Stimulated activated CD4-positive, alpha-beta T cell treated with anti-CD3 and anti-CD28 coated beads, Interleukin-12 subunit alpha, Interleukin-12 subunit beta, amount 100 ng/mL, for 48 hours (primary cell): ENCODE results near the gene TBL2.
"Not testable (repeated sequence)": the region's sequence is repeated elsewhere in the genome, so short reads cannot be mapped to it uniquely, and the experiment has no call there.

Experiments used
- DNase-seq, 3 donors: peaks; one replicate each; pipeline ENCODE4 v3.0.0-alpha.2; 2020; ENCODE audit warnings: low read depth in 2 of 3, low spot score in 1 of 3

The TBL2 gene

DNA sequence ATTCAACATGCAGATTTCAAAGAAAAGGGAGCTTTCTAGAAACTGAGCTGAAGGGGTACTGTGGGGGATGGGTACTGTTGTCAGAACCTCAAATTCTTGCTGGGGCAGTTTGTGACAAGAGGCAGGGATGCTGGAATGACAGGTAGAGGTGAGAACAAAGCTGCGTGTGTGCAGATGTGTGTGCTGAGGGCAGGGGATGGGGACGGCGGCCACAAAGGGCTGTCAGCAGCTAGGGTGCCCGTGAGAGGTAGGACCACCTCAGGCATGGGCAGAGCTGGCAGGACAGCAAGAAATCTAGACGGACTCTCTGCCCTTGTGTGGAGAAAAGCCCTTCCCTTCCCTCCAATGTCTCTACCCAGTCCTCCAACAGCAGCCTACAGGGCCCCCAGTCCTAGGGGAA lies 41.9 kb downstream of the TBL2 start:
- no peak for DNase-seq

DNA sequence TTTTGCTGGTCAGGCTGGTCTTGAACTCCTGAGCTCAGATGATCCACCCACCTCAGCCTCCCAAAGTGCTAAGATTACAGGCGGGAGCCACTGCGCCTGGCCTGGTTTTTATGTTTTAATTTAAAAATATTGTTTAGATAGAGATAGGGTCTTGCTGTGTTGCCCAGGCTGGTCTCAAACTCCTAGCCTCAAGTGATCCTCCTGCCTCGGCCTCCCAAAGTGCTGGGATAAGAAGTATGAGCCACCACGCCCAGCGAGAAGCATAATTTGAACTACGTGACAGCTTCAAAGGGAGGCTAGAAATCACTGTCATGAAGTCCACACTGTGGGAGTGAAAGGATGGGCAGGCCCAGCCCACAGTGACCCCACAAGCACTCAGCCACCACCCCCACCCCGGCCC lies 42.5 kb downstream of the TBL2 start:
- not testable (repeated sequence) for DNase-seq

DNA sequence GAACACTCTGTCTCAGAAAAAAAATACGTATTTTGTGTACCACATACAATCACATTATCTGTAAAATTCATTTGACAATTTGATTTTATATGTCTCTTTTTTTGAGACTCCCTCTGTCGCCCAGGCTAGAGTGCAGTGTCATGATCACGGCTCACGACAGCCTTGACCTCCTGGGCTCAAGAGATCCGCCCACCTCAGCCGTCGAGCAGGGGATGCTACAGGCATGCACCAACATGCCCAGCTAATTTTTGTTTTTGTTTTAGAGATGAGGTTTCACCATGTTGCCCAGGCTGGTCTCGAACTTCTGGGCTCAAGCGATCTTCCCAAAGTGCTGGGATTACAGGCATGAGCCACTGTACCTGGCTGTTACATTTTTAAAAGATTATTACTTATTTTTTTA lies 44.6 kb downstream of the TBL2 start:
- no peak for DNase-seq

DNA sequence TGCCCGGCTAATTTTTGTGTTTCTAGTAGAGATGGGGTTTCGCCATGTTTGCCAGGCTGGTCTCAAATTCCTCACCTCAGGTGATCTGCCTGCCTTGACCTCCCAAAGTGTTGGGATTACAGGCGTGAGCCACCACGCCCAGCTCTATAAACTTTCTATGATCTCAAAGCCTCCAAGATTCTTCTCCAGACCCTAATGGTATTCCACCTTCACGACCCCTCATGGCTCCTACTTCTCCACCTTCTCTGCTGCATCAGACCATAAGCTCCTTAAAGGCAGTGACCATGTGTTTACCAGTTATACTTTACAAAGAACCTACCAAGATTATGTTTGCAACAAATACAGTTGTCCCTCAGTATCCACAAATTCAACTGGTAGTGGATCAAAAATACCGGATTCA lies 46.2 kb downstream of the TBL2 start:
- no peak for DNase-seq

DNA sequence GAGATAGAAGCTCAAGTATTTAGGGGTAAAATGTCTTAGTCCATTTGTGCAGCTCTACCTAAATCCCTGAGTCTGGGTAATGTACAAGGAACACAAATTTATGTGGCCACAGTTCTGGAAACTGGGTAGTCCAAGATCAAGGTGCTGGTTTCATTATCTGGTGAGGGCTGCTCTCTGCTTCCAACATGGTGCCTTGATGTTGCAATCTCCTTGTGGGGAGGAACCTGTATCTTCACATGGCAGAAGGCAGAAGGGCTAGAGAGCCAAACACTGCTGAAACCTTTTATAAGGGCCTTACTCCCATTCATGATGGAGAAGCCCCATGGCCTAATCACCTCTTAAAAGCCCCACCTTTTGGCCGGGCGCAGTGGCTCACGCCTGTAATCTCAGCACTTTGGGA lies 47.6 kb downstream of the TBL2 start:
- no peak for DNase-seq

DNA sequence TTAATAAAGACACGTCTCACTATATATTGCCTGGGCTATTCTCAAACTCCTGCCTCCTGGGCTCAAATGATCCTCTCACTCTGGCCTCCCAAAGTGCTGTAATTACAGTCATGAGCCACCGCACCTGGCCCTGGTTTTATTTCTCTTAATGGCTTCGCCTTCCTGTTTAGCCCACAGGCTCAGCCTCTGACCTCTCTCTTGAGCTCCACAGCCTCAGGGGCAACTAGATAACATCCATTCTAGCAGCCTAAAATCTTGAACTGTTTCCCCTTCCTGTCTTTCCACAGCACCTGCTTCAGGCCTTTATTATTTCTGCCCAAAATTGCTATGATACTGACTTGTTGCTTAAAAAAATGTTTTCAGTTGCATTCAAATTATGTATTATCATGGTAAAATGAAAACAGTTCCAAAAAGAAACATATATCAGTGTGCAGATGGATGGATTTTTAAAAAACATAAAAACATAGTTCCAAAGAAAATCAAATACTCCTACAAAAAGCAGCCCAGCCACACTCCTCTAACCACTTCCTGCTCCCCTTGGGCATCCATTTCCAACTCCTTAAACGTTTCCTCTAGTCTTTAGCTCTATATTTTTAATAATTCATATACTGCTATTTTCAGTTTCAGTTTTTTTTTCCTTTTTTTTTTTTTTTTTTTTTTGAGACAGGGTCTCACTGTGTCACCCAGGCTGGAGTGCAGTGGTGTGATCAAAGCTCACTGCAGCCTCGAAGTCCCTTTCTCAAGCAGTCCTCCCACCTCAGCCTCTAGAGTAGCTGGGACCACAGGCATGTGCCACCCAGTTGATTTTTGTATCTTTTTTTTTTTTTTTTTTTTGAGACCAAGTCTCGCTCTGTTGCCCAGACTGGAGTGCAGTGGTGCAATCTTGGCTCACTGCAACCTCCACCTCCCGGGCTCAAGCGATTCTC lies 51.2 kb downstream of the TBL2 start:
- DNase-seq = no peak

DNA sequence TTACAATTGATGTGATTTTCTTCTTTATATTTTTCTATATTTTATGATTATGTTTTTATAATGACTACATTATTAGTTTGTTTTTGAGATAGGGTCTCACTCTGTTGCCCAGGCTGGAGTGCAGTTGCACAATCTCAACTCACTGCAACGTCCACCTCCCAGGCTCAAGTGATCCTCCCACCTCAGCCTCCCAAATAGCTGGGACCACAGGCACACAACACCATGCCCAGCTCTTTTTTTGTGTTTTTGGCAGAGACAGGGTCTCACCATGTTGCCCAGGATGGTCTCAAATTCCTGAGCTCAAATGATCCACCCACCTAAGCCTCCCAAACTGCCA lies 52.3 kb downstream of the TBL2 start:
- not testable (repeated sequence) for DNase-seq

DNA sequence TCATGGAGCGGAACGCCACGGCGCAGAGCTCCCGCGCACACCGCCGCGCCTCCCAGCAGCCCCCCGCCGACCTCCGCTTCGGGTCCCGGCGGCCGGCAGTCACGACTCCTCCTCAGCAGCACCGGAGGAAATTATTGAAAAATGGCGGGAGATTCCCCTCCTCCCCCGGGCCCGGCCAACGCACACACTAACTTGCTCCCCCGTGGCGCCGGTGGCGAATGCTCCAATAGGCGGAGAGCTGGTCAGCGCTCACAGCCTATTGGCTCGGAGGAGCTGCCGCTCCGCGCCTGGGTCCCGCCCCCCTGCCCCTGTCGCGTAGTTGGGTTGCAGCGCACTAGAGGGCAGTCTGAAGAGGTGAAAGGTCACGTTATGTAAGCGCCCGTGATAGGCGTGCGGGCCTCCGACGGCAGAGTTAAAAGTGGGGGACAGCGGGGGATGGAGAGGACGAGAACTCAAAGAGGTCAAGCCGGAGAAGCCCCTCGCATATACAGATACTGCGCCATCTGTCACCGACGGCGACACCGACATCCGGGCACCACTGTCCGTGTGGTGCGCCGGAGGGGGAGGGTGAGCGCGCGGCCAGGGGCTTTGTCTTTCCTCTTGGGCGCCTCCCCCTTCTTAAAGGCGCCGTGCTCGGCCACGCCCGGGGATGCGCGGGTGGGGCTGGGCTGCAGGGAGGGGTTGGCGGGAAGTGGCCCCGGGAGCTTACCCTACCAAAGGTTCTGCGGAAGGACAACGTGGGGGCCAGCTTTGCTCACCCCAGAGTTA lies 56.1 kb downstream of the TBL2 start, which contains the start of gene BAZ1B:
Gene BAZ1B (minus strand): TSS at position 189 of the 768 bp plus-strand sequence. CDS start 360 bp downstream, outside the sequence.
- peak; percentile 92 to 98 (median 98) for DNase-seq

DNA sequence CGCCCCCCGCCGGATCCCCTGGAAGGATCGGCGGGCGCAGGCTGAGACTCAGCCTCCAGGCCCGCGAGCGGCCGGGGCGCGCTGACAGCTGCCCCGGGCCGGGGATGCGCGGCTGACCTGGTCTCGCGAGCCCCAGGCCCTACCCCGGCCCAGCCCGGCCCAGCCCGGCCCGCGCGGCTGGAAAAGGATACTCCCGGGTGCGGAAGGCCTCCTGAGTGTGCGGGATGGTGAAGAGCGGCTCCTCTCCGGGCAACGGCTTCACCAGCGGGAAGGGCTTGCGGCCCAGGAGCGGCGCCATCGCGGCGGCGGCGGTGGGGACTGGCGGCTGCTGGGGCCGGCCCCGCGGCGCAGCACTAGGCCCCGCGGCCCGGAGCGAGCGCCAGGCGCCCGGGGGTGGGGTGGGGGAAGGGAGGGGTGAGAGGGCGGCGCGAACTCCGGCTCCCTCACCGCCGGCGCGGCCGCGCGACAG lies 56.7 kb downstream of the TBL2 start:
- DNase-seq = no peak

DNA sequence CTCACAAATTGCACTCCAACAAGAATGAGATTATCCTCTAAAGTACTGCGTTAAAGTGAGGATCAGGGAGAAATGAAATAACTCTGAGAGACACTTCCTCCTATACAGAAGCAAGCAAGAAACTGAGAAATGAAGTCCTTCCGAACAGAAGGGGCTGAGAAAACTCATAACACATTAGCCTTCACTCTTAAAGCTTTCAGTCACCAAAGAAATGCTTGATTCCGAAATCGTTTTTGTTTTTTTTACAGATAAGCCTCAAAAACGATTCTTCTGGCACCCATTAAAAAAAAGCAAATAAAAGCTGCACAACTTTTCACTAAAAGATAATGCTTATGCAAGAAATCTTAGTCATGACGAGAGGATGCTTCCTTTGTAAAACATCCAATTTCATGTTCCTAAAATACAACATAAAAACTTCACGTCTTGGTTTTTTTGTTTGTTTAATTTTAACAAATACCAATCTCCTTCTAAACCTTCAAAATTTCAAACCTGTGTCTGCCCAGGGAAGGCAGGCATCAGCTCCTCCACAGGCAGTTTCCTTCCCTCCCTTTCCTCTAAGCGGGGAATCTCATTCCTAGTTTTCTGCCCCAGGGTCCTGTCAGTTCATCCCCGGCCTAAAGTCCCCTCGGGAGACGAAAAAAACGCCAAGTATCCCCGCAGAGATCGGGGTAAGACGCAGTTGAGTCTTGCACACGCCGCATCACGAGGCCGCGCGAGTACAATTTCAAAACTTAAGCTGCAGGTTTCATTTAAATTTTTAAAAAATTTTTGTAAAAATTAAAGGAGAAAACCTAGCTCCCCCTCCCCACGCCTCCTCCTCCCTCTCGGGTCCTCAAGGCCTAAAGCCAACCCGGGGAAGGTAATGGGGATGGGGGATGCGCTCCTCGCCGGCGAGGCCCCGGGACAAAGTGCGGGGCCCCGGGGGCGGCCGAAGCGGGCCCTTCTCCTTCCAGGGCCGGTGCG lies 57.4 kb downstream of the TBL2 start:
- no peak for DNase-seq

DNA sequence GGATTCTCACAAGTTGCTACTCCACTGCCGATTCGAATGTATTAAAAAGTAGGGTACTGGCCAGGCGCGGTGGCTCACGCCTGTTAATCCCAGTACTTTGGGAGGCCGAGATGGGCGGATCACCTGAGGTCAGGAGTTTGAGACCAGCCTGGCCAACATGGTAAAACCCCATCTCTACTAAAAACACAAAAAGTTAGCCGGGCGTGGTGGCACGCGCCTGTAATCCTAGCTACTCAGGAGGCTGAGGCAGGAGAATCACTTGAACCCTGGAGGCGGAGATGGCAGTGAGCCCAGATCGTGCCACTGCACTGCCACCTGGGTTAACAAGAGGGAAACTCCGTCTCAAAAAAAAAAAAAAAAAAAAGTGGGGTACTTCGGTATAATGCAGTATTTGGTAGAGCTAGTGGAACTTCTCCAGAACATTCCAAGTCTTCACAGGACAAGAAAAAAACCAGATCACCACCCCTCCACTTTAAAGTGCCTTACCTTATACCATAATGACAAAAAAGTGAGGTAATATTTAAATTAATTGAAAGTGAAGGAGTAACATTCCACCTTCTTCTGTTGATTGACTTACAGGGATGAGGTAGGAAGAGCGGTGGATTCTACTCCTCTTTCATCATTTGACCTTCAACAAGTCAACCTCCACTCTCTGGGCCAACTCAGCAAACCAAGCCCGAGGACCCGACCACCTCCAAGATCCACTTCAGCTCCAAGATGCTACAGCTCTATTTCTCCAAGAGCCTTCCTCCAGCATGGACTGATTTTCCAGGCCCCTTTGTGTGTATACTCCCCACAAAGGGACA lies 58.3 kb downstream of the TBL2 start:
- DNase-seq = no peak

DNA sequence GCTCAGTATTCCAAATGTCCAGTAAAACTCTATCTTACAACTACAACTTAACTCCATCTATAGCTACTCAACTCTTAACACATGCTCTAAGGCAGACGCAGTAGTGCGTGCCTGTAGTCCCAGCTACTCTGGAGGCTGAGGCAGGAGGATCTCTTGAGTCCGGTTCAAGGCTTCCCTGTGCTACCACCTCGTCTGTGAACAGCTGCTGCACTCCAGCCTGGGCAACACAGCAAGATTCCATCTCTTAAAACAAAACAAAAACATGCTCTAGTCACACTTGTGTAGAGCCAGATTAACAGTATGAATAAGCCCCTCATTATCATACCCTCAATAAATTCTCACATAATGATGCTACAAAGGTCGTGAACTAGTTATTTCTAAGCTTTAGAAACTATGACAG lies 59.9 kb downstream of the TBL2 start:
- DNase-seq = no peak
